Astrocyte of the hippocampus (primary cell): ENCODE results near the gene CLN5.
"Not testable (repeated sequence)": the region's sequence is repeated elsewhere in the genome, so short reads cannot be mapped to it uniquely, and the experiment has no call there.

Experiments
- DNase-seq: peaks from one replicate; pipeline ENCODE4 v3.0.0; 2011; ENCODE audit warnings: low read depth, low spot score

Gene CLN5

DNA sequence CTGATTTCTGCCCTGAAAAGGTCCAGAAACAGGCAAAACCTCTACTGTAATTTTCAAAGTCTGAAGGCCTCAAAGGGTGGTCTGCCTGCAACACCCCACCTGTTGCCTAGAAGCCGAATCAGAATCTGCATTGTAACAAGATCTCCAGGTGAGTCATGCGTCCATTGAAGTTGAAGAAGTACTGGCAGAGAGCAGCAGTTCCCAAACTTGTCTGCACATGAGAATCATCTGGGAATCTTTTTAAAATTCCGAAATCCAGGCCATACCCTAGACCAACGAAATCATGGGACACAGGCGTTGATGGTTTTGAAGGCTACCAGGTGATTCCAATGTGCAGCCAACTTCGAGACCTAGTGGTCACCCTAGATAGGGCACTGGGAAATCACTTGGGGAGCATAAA lies 16.0 kb upstream of the CLN5 start:
- no peak for DNase-seq

DNA sequence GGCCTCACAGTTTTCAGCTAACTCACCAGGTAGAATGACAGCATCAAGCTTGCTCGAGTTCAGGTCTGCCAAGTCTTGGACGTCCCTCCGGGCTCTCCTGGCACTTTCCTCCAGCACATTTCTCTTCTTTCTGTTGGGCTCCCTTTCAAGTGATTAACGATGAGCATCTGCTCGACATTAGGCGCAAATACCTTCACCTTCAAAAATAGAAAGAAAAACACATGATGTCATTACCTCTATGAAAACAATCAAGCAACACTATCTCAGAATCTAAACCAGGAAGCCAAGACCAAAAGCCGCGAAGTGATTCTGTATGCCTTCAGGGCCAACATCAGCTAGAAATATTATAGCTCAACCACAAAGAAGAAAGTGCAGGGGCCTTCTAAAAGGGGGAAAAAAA lies 15.4 kb upstream of the CLN5 start:
- peak; percentile 43 for DNase-seq

DNA sequence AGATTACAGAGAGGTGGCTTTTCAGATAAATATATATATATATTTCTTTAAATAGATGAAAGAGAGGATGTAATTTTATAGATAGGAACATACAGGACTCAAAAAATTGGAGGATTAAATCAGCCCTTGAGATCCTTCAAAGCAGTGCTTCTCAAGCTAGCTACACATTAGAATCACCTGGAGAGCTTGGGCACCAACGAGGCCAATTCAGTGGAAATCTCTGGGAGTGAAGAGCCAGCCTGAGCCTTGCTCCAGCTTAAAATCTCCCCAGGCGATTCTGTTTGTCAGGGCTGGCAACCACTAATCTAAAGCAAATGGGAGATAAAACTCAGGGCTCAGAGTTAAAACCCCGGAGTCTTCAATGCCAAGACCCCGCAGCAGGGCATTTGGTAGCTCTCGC lies 15.0 kb upstream of the CLN5 start:
- DNase-seq: no peak

DNA sequence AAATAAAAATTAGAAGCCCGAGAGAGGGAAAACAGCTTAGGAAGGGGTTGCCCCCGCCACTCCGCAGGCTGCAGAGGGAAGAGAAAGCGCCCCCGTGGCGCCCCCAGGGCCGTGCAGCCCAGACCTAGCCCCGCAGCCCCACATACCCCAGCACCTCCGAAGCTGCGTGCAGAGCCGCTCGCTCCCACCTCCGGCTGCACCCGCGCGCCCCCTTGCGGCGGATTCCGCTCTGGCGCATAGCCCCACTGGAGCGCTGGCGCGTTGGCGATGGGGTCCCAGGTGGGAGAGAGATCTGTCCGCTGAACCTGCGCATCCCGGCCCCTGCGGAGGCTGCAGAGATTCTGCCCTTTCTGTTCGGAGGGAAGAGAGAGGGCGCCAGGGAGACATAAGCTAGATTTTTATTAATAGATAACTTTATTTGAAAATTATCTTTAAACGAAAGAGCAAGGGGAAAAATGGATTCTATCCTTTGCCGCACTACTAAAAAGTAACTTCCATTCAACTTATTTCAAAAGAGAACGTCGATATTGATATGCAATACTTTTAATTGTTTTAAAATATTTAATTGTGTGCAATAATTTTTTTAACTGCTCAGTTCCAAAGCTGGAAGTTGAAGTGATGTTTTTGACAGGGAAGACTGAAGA lies 11.7 kb upstream of the CLN5 start:
- peak; percentile 83 for DNase-seq

DNA sequence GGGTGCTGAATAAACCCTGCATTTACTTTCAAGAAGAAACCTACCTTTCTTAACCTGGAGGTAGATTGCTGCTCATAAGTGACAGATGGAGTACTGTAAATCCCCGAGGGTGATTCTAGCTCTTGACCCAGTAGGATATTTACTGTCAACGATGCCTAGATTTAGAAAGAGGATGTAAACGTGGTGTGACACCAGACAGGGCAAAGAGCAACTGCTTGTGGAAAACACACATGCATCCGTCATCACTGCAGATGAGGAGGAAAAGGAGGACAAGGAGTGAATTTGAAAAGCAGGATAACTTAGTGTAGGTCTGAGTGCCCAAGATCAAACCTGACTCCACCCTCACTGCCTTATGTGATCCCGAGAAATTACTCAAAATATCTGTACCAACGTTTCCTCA lies 9.8 kb upstream of the CLN5 start:
- no peak for DNase-seq

DNA sequence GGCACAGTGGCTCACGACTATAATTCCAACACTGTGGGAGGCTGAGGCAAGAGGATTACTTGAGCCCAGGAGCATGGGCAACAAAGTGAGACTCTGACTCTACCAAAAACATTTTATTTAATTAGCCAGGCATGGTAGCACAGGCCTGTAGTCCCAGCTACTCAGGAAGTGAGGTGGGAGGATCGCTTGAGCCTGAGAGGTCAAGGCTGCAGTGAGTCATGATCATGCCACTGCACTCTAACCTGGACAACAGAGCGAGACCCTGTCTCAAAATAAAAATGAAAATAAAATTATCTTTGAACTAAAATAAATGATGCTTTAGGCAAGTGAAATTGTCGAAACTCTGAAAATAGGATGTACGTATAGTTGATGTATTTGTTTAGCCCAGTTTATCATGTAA lies 8.2 kb upstream of the CLN5 start:
- DNase-seq: no peak

DNA sequence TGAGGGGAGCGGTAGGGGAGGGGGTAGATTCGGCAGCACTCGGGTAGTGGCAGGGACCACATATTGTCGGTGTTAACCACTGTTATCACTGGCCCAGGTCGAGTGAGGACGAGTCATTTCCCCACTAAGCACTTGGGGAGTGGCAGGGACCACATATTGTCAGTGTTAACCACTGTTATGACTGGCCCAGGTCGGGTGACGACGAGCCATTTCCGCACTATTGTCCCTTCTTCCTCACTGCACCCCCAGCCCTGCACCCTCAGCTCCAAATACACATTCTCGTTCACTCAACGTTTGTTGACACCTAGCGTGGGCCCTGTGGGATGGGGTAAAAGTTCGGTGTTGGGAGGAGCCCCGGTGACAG lies 467 bp upstream of the CLN5 start:
- peak; percentile 8 for DNase-seq

DNA sequence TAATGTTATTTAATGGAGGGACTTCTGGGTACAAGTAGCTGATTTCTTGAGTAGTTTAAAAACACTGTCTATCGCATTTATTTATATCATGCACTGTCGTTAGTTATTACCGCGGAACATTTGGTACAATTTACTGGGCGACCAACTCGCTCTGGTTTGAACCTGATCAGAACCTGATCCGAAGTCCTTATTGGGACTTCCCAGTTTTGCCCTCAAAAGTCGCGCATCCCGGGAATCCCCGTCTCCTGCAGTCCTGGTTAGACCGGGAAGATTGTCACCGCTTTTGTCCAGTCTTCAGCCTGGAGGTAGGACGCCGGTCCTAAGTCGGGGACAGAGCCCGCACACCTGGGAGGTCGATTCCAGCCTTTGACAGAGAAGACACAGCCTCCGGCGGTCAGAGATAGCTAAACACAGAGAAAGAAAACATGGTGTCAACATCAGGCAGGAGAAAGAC lies 694 bp downstream of the CLN5 start:
- DNase-seq: peak; percentile 47

DNA sequence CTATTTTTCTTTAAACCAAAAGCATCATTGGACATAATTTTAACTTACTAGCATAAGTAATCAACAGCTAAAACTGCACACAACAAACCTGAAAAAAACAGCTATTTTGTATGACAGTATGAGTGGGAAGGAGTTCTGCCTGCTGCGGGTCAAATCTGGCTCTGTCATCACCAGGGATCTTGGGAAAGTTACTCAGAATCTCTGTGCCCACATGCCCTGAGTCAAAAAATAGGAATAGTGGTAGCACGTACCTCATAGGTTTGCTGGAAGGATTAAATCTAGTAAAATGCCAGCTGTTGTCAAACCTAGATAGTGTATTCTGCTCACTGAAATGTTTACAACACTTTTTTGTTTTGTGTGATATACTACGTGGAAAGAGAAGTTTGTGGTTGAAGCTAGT lies 1.1 kb downstream of the CLN5 start:
- peak; percentile 24 for DNase-seq

DNA sequence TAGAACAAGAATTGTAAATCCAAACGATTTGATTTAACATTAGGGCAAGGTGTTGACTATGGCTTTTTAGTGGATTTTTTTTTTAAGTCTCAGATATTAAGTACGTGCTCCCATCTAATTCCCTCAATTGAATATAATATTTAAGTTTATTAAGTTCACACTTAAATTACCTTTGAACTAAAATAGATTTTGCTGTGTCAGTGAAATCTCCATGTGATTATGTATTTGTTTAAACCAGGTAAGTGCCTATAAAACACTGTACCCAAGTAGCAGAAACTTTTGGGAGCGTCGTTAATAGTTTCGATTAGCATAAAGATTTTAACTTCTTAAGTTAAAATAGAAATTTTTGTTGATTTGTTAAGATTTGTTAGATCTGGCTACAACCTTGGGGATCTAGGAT lies 1.6 kb downstream of the CLN5 start:
- no peak for DNase-seq

DNA sequence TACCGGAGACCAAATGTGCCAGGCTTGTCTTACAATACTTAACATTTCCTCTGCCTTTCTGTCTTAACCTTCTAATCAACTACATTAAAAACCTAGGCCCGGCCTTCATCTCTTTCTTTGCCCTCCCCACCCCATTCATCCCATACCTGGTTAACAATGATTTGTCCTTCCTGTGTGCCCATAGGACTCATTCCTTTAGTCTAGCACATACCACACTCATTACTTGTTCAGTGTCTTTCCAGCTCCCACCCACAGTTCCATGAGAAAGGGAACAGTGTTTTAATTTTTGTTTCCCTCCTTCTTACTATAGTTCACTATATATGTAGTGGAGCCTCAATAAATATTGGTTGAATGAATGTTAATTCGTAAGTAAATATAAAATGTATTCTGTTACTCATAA lies 2.4 kb downstream of the CLN5 start:
- DNase-seq: no peak

DNA sequence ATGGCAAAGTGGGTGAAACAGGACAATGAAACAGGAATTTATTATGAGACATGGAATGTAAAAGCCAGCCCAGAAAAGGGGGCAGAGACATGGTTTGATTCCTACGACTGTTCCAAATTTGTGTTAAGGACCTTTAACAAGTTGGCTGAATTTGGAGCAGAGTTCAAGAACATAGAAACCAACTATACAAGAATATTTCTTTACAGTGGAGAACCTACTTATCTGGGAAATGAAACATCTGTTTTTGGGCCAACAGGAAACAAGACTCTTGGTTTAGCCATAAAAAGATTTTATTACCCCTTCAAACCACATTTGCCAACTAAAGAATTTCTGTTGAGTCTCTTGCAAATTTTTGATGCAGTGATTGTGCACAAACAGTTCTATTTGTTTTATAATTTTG lies 8.6 kb downstream of the CLN5 start:
- DNase-seq: no peak

DNA sequence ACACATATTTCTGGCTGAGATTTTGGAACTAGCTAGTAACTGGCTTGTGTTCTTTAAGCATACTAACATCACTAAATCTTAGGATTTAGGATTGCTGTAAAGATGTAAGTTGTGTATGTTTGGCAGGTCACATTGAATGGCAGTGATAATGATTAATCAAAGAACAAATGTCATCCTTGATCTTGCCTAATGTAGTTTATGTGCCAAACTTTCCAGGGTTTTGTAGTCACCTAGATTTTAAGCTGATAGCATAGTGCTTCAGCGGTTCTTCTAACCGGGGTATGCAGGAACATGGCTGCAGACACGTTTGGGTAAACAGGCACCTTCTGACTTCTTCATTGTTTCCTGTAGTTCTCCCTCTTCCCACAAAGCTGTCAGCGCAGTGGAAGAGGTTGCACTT lies 9.7 kb downstream of the CLN5 start:
- DNase-seq: no peak

DNA sequence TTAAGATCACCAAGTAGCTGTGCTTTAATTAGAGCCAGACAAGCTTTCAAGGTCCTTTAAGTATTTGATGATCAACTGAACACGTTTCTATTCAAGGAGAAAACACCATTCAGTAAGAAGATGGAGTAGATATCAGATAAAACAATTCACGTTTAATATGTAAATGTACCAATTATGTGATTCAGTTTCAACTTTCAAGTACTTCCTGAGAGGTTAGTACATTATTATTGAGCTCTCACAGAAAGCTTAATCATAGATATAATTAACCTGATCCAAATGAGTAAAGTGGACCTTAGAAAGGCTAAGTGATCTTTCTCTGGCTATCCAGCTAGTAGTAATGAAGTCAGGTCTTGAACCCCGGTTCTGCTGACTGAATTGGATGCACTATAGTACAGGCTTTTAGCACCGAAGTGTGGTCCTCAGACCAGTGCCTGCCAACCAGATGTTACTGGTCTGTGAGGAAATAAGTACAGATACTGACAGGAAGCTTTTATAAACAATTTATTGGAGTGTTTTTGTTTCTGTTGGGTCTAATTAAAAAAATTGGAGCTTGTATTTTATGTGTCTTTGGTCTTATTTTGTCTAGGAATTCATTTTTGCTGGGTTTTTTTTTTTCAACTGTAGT lies 10.2 kb downstream of the CLN5 start:
- no peak for DNase-seq

DNA sequence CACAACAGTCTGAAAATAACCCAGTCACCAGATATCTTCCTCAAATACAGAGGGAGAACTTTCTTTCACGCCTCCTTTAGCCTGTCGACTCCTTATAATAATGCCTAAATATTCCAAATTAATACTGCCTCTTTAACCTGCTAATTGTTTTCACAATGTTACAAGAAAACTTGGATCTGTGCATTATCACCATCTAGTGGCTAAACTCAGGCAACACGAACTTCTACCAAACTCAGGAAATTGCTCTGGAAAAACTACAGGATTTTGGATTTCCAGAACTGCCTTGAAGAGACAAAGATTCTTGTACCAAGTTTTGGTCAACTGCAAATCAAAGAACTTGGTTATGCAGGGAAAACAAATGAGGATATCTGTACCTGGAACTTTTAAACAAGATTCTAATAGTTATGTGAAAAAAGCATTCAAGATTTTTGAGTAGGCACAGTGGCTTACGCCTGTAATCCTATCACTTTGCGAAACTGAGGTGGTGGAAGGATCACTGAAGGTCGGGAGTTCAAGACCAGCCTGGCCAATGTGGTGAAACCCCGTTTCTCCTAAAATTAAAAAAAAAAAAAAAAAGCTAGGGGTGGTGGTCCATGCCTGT lies 10.8 kb downstream of the CLN5 start:
- DNase-seq: peak; percentile 50

DNA sequence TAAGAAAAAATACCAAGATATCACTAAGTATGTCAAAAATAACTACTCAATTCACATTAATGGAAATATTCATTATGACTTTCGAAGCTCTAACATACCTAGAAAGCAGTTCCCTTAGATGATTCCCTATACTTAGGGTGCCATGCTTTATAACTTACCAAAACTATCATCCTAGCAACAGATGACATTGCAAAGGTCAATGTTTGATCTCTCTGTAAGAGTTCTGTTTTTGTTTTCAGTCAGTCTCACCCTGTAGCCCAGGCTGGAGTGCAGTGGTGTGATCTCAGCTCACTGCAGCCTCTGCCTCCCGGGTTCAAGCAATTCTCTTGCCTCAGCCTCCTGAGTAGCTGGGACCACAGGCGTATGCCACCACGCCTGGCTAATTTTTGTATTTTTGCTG lies 16.5 kb downstream of the CLN5 start:
- DNase-seq: not testable (repeated sequence)

DNA sequence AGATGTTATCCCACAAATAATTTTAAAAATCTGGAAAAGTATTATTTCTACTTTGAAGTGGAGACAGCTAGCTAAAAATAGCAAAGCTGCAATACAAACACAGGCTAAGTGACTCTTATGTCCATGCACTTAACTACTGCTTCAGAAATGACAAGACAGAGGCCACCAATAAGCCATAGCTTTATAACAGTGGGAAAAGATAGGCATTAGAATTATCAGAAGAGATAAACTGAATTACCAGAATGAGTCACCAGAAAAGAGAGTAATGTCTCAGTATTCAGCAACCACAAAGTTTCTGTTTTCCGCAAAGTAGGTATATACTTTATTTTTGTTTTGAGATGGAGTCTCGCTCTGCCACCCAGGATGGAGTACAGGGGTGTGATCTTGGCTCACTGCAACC lies 17.1 kb downstream of the CLN5 start:
- DNase-seq: no peak

DNA sequence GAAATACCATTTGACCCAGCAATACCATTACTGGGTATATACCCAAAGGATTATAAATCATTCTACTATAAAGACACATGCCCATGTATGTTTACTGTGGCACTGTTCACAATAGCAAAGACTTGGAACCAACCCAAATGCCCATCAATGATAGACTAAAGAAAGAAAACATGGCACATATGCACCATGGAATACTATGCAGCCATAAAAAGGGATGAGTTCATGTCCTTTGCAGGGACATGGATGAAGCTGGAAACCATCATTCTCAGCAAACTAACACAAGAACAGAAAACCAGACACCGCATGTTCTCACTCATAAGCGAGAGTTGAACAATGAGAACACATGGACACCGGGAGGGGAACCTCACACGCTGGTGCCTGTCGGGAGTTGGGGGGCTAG lies 17.8 kb downstream of the CLN5 start:
- DNase-seq: not testable (repeated sequence)

DNA sequence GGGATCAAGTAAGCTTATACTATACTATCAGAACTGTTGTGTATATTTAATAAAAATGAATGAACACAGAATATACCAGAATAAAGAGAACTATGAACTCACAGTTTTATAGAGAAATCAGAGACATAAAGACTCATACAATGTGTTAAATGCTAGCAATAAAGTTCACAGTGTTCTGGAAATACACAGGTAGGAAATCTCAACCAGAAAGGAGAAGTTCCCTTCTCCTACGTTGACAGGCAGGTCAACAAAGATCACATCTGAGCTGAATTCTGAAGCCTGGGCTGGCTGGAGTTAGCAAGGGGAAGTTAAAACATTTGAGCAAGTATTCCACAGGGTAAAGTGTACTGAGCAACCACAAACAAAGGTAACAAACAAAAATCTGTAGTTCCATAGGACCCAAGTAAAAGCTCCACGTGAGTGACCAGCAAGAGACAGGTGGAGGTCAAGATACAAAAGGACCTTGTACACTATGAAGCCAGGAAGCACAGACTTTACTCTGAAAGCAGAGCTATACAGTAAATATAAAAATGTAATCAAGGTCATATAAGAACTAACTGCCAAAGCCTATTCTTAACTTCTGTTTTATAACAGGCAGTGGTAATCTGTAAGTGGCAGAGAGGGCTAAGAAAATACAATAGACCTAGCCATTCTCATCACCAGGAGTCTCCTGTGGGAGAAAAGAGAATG lies 22.1 kb downstream of the CLN5 start:
- DNase-seq: no peak

DNA sequence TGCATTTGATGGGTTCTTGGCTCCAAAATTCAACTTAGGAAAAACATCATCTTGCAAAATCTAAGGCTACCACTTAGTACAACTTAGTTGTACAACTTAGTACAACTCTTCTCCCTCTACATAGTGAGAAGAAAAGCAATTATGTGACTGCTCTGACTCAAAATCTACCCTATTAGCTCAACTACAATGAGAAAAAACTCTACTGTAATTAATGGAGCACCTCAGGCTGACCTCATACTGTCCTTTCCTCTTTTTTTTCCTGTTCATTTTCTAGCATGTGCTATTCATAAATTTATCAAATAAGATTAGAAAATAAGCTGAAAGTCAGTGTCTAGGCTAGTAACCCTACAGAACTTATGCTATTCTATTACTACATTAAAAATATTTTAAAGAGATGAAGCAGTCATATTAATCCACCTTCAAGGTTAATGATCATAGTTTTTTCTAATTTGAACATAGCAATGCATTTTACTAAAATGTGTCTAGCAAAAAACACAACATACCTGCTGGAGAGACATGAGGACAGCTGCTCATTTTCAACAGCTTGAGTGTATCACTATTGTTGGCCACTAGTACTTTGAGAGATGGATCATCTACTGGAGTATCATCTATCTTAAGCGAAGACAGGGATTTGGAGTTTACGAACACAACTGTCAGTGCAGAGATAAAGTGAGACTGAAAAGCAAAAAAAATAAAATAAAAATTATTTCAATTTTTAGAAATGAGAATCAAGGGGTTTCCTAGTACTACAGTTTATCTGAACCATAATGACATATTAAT lies 23.2 kb downstream of the CLN5 start:
- no peak for DNase-seq

DNA sequence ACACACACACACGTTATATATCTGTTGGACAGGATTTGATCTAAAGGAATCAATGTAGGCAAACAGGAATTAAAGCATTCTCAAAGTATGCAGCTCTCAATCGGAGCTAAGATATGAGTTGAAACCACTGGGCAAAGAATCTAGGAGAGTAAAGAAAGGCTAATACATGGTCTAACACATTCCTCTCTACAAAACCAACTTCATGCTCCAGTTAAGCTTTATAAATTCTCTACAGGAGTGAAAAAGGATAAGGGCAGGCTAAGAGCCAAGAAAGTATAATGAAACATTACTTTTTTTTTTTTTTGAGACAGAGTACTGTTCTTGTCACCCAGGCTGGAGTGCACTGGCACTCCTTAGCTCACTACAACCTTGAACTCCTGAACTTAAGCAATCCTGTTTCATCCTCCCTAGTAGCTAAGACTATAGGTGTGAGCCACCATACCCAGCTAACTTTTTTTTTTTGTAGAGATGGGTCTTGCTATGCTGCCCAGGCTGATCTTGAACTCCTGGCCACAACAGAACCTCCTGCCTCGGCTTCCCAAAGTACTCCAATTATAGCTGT lies 24.5 kb downstream of the CLN5 start:
- peak; percentile 57 for DNase-seq
